ENCODE measurements around the gene NTRK3. TPM values are rescaled to one million over a fixed set of nuclear protein-coding genes. Genes with fewer than 3 reads are reported as not detected.

NTRK3 gene
- total RNA-seq, 1 experiment from 2014 or later = 0.10 TPM

DNA sequence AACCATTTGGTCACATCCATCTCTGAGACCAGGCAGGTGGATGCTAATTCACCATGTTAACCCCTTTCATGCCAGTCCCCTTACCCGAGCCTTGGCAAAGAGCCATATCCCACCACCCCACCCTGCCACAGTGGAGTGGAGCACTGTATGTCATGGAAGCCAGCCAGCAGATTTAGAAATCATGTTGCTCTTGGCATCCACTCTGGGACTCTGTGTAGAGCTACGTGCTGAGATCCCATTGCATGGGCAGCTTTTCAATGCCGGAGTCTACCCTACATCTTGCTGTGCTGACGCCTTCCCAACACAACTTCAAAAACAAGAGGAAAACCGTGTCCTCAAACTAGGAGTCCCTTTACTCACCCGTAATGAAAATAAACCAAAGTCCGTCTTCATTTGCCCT is 131.0 kb downstream of the NTRK3 start:
- no peak for DNase-seq (ENCODE audit: low read depth)

GRCh38 chr15:88124199-88124598 is 132.3 kb downstream of the NTRK3 start:
- no peak for DNase-seq (ENCODE audit: low read depth)

- DNase-seq (ENCODE audit: low read depth) = no peak
Observed at GRCh38 chr15:88121968-88122530, 134.5 kb downstream of the NTRK3 start.

DNA sequence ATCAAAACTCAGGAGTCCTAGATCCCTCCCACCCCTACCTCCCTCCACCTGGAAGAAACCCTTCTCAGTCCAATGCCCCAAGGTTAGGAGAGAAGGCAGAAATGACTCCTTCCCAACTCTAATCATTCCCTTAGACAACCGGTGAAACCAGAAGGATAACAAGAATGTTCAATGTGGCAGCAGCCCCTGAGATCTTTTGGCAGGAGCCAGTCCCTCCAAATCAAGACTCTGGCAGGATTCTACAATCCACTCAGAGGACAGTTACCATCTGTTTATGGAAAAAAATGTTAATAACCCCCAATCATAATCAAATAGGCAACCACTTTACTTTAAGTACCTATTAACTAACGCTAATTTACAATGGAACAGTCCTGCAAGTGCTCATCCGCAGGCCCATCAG is 136.5 kb downstream of the NTRK3 start:
- DNase-seq (ENCODE audit: low read depth) = no peak

- no peak for DNase-seq (ENCODE audit: low read depth)
Observed at GRCh38 chr15:88118741-88119140, 137.8 kb downstream of the NTRK3 start.

GRCh38 chr15:88118035-88118434 is 138.5 kb downstream of the NTRK3 start:
- DNase-seq (ENCODE audit: low read depth) = no peak

- no peak for DNase-seq (ENCODE audit: low read depth)
Observed at GRCh38 chr15:88115486-88116152, 140.9 kb downstream of the NTRK3 start.

DNA sequence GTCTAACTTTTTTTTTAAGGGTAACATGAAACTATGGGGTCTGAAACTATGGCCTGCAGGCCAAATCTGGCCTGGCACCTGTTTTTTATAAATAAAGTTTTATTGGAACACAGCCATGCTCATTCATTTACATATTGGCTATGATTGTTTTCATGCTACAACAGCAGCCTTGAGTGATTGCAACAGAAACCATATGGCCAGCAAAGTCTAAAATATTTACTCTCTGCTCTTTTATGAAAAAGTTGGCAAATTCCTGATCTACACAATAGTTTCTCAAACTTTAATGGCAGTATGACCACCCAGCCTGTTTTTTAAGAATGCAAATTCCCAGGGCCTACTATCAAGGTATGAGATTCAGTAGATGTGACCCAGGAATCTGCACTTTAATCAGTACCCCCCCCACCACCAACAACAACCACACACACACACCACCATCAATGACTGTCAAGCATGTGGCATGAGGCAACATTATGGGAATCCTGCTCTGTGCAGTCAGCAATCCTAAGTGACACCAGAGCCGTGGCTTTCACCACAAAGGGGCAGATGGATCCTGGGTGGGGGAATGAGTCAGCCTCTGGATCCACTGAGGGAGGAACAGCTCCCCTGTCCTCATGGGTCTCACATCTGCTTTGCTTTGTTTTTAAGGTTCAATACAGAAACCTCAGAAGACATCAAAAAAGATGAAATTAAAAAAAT is 142.8 kb downstream of the NTRK3 start:
- no peak for DNase-seq (ENCODE audit: low read depth)

- no peak for DNase-seq (ENCODE audit: low read depth)
Observed at GRCh38 chr15:88108991-88109390, 147.5 kb downstream of the NTRK3 start.

DNA sequence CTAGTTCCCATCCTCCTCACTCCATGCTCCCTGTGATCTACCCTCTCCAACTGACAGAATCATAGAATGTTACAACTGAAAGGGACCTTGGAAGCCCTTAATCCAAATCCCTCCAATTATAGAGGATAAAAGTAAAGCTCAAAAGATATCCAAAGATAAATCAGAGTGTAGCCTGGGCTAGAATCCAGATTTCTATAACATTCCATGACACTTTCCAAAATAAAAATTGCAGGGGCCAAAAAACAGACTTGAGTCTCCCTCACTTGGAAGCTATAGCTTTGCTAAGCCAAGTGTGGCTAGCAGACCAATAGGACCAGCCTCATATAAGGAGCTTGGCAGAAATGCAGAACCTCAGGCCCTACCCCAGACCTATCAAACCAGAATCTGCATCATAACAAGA is 148.1 kb downstream of the NTRK3 start:
- no peak for DNase-seq (ENCODE audit: low read depth)

GRCh38 chr15:88106074-88106473 is 150.5 kb downstream of the NTRK3 start:
- DNase-seq (ENCODE audit: low read depth) = no peak

DNA sequence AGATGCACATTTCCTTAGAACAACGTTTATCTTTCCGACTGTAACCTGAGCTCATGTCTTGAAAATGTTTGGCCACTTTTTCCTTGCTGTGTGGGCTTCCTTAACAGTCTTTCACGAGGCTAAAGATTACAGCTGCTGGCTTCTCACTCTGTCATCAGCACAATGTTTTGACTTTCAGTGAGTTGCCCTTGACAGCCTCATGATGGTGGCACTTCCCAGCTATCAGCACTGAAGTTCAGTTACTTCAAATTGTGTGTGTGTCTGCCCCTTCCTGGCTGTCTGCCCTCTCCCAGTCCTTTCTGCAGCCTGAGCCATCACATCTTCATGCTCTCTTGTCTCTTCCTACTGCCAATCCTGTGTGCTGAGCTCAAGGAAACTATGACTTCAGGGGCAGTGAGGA is 152.2 kb downstream of the NTRK3 start:
- DNase-seq (ENCODE audit: low read depth) = no peak

DNA sequence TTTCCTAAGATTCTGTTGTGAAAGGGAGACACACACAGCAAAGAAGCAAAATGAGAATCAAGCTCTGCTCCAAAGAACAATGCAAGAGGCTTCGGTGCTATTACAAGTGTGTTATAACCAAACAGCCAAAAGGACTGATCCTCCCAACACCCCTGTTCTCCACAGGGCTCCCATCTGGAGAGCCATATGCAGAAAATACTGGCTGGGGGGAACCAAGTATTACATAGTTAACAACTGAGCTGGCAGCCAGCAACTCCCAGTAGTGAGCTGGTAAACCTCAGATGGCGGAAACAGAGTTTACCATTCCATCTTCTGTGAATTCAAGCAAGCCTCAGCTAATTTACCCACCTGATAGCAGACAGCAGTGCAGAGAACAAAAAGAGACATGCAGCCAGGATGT is 156.4 kb downstream of the NTRK3 start:
- no peak for DNase-seq (ENCODE audit: low read depth)

DNA sequence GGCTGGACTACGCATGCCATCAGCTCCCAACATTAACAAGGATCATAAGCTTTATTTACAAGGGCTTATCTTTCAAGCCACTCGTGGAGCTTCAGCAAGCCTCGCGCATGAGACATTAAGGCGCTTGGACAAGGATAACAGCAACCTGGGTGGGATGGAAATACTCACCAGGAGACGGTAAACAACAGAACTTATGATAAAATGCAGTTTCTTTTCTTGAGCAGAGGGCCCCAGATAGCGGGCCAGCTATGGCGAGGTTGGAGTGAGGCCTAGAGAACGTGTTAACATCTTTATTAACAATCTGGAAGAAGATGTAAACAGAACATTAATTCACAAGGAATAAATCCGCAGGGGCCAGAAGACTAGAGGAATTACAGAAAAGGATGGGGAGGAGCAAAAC is 158.2 kb downstream of the NTRK3 start:
- no peak for DNase-seq (ENCODE audit: low read depth)

DNA sequence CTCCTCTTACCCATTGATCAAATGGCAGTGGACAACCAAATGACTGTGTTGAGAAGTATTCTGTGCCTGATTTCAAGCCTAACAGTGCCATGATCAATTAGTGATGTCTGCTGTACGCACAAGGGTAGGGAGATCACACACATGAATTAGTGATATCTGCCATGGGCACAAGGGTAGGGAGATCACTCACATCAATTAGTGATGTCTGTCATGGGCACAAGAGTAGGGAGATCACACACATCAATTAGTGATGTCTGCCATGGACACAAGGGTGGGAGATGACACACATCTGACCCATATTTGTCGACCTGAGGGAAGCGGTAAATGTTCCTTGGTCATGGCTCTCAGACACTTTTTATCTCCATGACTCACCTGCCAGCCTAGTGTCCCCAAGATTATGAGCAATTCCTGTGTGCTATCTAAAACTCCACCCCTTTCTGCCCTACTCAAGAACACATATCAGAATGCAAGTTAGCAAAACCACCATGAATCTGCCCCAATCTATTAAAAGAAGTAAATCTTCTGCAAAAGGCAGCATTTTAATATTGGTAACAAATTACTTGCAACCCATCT is 165.0 kb downstream of the NTRK3 start:
- no peak for DNase-seq (ENCODE audit: low read depth)

- no peak for DNase-seq (ENCODE audit: low read depth)
Observed at GRCh38 chr15:88090481-88091011, 166.0 kb downstream of the NTRK3 start.

DNA sequence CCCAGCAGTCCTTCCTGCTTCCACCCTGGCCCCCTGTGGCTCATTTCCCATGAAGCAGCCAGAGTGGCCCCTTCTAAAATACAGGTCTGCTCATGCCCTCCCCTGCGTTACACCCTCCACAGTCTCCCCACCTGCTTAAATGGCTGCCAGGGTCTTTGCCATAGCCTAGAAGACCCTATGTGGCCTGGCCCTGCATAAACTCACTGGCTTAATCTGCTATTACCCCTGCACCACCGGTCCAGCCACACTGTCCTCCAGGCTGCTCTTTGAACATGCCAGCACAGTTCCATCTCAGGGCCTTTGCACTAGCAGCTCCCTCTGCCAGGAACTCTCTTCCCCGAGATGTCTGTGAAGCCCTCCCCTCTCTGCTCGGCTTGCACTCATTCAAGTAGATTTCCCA is 166.8 kb downstream of the NTRK3 start:
- DNase-seq (ENCODE audit: low read depth) = no peak

GRCh38 chr15:88089024-88089620 is 167.4 kb downstream of the NTRK3 start:
- no peak for DNase-seq (ENCODE audit: low read depth)

- no peak for DNase-seq (ENCODE audit: low read depth)
Observed at GRCh38 chr15:88083811-88084760, 172.5 kb downstream of the NTRK3 start.

GRCh38 chr15:88080616-88081015 is 175.9 kb downstream of the NTRK3 start:
- DNase-seq (ENCODE audit: low read depth) = no peak
